ENCODE results near the gene GPC6.

- TF ChIP-seq EZH2phosphoT487 (IDR thresholded peaks at IDR 0.05; ENCODE audit: borderline replicate concordance, low read depth) (no peak), POLR2AphosphoS5 (IDR thresholded peaks at IDR 0.05; ENCODE audit: low read depth, low read length) (no peak), CTCF (IDR thresholded peaks at IDR 0.05) (no peak), TEAD4 (IDR thresholded peaks at IDR 0.05; ENCODE audit: borderline replicate concordance, insufficient read depth) (no peak), REST (IDR thresholded peaks at IDR 0.05; ENCODE audit: low read depth, low read length) (no peak), GATA2 (CRISPR knock-in tag; IDR thresholded peaks at IDR 0.05) (no peak), SIN3A (IDR thresholded peaks at IDR 0.05; ENCODE audit: borderline replicate concordance, low read depth, low read length) (no peak), TAF1 (IDR thresholded peaks at IDR 0.05; ENCODE audit: borderline replicate concordance, low read depth, low read length) (no peak), IRF3 (IDR thresholded peaks at IDR 0.05; ENCODE audit: low read depth, low read length) (no peak), USF2 (IDR thresholded peaks at IDR 0.05; ENCODE audit: borderline replicate concordance, low read depth, low read length) (no peak)
- TF ChIP-seq, protein P1, sequence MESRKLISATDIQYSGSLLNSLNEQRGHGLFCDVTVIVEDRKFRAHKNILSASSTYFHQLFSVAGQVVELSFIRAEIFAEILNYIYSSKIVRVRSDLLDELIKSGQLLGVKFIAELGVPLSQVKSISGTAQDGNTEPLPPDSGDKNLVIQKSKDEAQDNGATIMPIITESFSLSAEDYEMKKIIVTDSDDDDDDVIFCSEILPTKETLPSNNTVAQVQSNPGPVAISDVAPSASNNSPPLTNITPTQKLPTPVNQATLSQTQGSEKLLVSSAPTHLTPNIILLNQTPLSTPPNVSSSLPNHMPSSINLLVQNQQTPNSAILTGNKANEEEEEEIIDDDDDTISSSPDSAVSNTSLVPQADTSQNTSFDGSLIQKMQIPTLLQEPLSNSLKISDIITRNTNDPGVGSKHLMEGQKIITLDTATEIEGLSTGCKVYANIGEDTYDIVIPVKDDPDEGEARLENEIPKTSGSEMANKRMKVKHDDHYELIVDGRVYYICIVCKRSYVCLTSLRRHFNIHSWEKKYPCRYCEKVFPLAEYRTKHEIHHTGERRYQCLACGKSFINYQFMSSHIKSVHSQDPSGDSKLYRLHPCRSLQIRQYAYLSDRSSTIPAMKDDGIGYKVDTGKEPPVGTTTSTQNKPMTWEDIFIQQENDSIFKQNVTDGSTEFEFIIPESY (IDR thresholded peaks at IDR 0.05; ENCODE audit: borderline replicate concordance, low read depth), result no peak
- TF ChIP-seq, protein P2, sequence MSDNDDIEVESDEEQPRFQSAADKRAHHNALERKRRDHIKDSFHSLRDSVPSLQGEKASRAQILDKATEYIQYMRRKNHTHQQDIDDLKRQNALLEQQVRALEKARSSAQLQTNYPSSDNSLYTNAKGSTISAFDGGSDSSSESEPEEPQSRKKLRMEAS (IDR thresholded peaks at IDR 0.05; ENCODE audit: low read depth), result no peak
These were observed 936.9 kb downstream of the GPC6 start for GRCh38 chr13:94163535-94163934.
